Heart left ventricle (tissue), 16 donors: ENCODE data around the gene CACNB4. TPM values are rescaled to one million over a fixed set of nuclear protein-coding genes. Genes with fewer than 3 reads are reported as not detected.

Source experiments
- ATAC-seq, 4 donors: fragments of 200-7000 bp; cut with Tn5 transposase; one replicate each; pipeline ENCODE4 v1.9.1; 2020 to 2022; ENCODE audit warnings: moderate library complexity in 4 of 4, mild to moderate bottlenecking in 3 of 4, moderate number of reproducible peaks in 1 of 4
- DNase-seq, 5 donors: peaks; one replicate each; pipeline ENCODE4 v3.0.0-alpha.2; 2020
- H3K27ac ChIP-seq, 12 donors: fragments of 200-600 bp; sonication (generic) in 4 of 12; one replicate each; pipeline versions ENCODE4 v1.5.0 to v1.8.0; 2016 to 2022; ENCODE audit warnings: mild to moderate bottlenecking in 2 of 12
- H3K27me3 ChIP-seq, 9 donors: fragments of 200-600 bp; sonication (generic) in 2 of 9; one replicate each; pipeline versions ENCODE4 v1.5.1 to v1.8.0; 2016 to 2022; ENCODE audit warnings: mild to moderate bottlenecking in 3 of 9
- H3K36me3 ChIP-seq, 9 donors: fragments of 200-600 bp; sonication (generic) in 2 of 9; one replicate each; pipeline versions ENCODE4 v1.5.0 to v1.8.0; 2018 to 2022; ENCODE audit warnings: mild to moderate bottlenecking in 2 of 9
- H3K4me1 ChIP-seq, 12 donors: fragments of 200-600 bp; sonication (generic) in 4 of 12; one replicate each; pipeline versions ENCODE4 v1.5.0 to v1.8.0; 2016 to 2022; ENCODE audit warnings: mild to moderate bottlenecking in 3 of 12
- H3K4me3 ChIP-seq, 12 donors: fragments of 200-600 bp; sonication (generic) in 4 of 12; one replicate each; pipeline versions ENCODE4 v1.5.0 to v1.8.0; 2017 to 2022; ENCODE audit warnings: mild to moderate bottlenecking in 9 of 12, moderate library complexity in 4 of 12
- H3K9me3 ChIP-seq, 12 donors: fragments of 200-600 bp; sonication (generic) in 4 of 12; one replicate each; pipeline versions ENCODE4 v1.5.0 to v1.8.0; 2016 to 2022; ENCODE audit warnings: mild to moderate bottlenecking in 1 of 12
- CTCF ChIP-seq, 12 donors: fragments of 200-600 bp; sonication (generic) in 4 of 12; IDR thresholded peaks; one replicate each; pipeline versions ENCODE4 v1.5.0 to v1.8.0; 2018 to 2022; ENCODE audit warnings: antibody characterized with exemption in 12 of 12, mild to moderate bottlenecking in 5 of 12
- POLR2A ChIP-seq, 2 donors: fragments of 450-650 bp; IDR thresholded peaks; one replicate each; pipeline ENCODE4 v1.6.1; 2017; ENCODE audit warnings: antibody characterized with exemption in 2 of 2, mild to moderate bottlenecking in 2 of 2, moderate library complexity in 2 of 2
- WGBS, 4 donors: extraction: QIAGEN DNeasy Blood & Tissue Kit in 2 of 4; methylation state at CpG; one replicate each; pipeline versions ENCODE4 v1.1.5 to v1.1.7; 2013 to 2018; 5-methylcytosine and 5-hydroxymethylcytosine counted together
- intact Hi-C, 10 donors: fragments of 100-400 bp; cut with DNase I; formaldehyde crosslinking; loops; one replicate each; pipeline versions ENCODE4 v1.11.1 to v1.14.2; 2022
- polyA plus RNA-seq, 2 donors: library from polyadenylated mRNA; stranded (reverse); fragments of 200-250 nt; gene quantifications; one replicate each; pipeline ENCODE4 v1.2.3, GENCODE V29; 2013
- total RNA-seq, 9 donors: library from RNA; depleted of rRNA in 2 of 9; stranded (reverse); fragments of >200 nt in 2 of 9; fragmentation: NEBNext Ultra II Directional in 3 of 9; extraction: Animal tissue kit (Norgen Biotek cat#: 25700) in 3 of 9; gene quantifications; one replicate each; pipeline versions ENCODE4 v1.1.0 to v1.2.4, GENCODE V29; 2016 to 2023
- donor health status: ischemic (EF 13 %, LVEDD 7.1; RV severe dilation, severe dysfunction).
- donor health status: healthy with polysubstance abuse.
- donor health status: DM: no; HTN: yes; CAD: no.
- donor health status: DM: no; HTN: no; CAD: no.
- donor health status: ischemic (EF 25% LVEDD 6.9; RV normal size, moderate dysfunction).
- donor health status: ischemic (EF 25% LVEDD 5.7; RV mildly dilated, moderate dysfunction).
- donor health status: healthy.
- donor health status: DM: yes; HTN: yes; CAD: no.
- donor health status: ischemic (EF 35%, LVEDD 5.7; RV mildly dilated, moderate dysfunction).
- donor health status: nonischemic (EF 11% LVEDD 7.7; RV severe dilation, severe dysfunction).
- donor health status: DM: yes; HTN: yes; CAD: no.
- donor health status: PGD.
- donor health status: ischemic (EF 29% LVEDD 5.4; RV normal size, mild dysfunction).
- donor health status: nonischemic (EF 23%, LVEDD 6.1; RV moderate dilation, normal function).

The CACNB4 gene
- total and polyA plus RNA-seq, 11 donors: 0.03 to 1.5 (median 0.39) TPM

- Histone ChIP-seq H3K4me3 (no peak overlapping the region), H3K27ac (no peak overlapping the region), H3K9me3 (no peaks in the 10 kb centered on the region), H3K36me3 (peaks cover 0 to 84% (median 62%) of the 10 kb centered on the region in 9 donors), H3K4me1 (peaks cover 0 to 13% (median 6%) of the 10 kb centered on the region in 12 donors), H3K27me3 (no peaks in the 10 kb centered on the region)
- TF ChIP-seq CTCF (IDR thresholded peaks at IDR 0.05): no peak
- no peak for TF ChIP-seq POLR2A (IDR thresholded peaks at IDR 0.05)
- intact Hi-C loops: loop anchor here in 3 of 10 donors (10.0 kb wide), 2 partner anchors 191 to 199 kb away; no protein-coding TSS in a partner anchor
- no peak for DNase-seq
- no peak for ATAC-seq
- WGBS, 4 donors: 96 to 100% (median 99%) methylated on average over 1 of the region's 1 CpG
Observed at GRCh38 chr2:151805343-151805742, 293.5 kb downstream of the CACNB4 start.

GRCh38 chr2:151803811-151804210 is 295.0 kb downstream of the CACNB4 start:
- Histone ChIP-seq H3K27me3 (no peaks in the 10 kb centered on the region), H3K4me3 (no peak overlapping the region), H3K9me3 (no peaks in the 10 kb centered on the region), H3K36me3 (peaks cover 0 to 83% (median 59%) of the 10 kb centered on the region in 9 donors), H3K4me1 (peaks cover 0 to 13% (median 6%) of the 10 kb centered on the region in 12 donors), H3K27ac (no peak overlapping the region)
- no peak for DNase-seq
- intact Hi-C loops: loop anchor here in 3 of 10 donors (10.0 kb wide), 2 partner anchors 189 to 201 kb away; no protein-coding TSS in a partner anchor
- no peak for ATAC-seq
- no peak for TF ChIP-seq POLR2A (IDR thresholded peaks at IDR 0.05)
- TF ChIP-seq CTCF (IDR thresholded peaks at IDR 0.05): no peak

GRCh38 chr2:151802315-151802714 is 296.5 kb downstream of the CACNB4 start:
- no peak overlapping the region for H3K4me3 ChIP-seq
- intact Hi-C loops: loop anchor here in 3 of 10 donors (10.0 kb wide), 2 partner anchors 188 to 202 kb away; no protein-coding TSS in a partner anchor
- H3K27me3 ChIP-seq: no peaks in the 10 kb centered on the region
- ATAC-seq (no peak), DNase-seq (no peak)
- H3K36me3 ChIP-seq: peaks cover 0 to 80% (median 63%) of the 10 kb centered on the region in 9 donors
- peaks cover 0 to 4% (median 0%) of the 10 kb centered on the region in 12 donors for H3K4me1 ChIP-seq
- TF ChIP-seq POLR2A (IDR thresholded peaks at IDR 0.05) (no peak), CTCF (IDR thresholded peaks at IDR 0.05) (no peak)
- H3K27ac ChIP-seq: no peak overlapping the region
- 87 to 95% (median 91%) methylated on average over 2 of the region's 2 CpGs for WGBS, 4 donors
- H3K9me3 ChIP-seq: no peaks in the 10 kb centered on the region

GRCh38 chr2:151799886-151800292 is 299.0 kb downstream of the CACNB4 start:
- TF ChIP-seq POLR2A (IDR thresholded peaks at IDR 0.05) (no peak), CTCF (IDR thresholded peaks at IDR 0.05) (no peak)
- DNase-seq: no peak
- intact Hi-C loops: loop anchor here in 4 of 10 donors (10.0 kb wide), 3 partner anchors 175 to 205 kb away; no protein-coding TSS in a partner anchor
- WGBS, 4 donors: 82 to 88% (median 86%) methylated on average over 3 of the region's 3 CpGs
- Histone ChIP-seq H3K4me1 (peaks cover 0 to 11% (median 0%) of the 10 kb centered on the region in 12 donors), H3K27me3 (no peaks in the 10 kb centered on the region), H3K9me3 (no peaks in the 10 kb centered on the region), H3K27ac (no peak overlapping the region), H3K4me3 (no peak overlapping the region), H3K36me3 (peaks cover 0 to 64% (median 49%) of the 10 kb centered on the region in 9 donors)
- ATAC-seq: no peak
